CD14-positive monocyte (primary cell): ENCODE measurements around the gene CNFN. TPM values are rescaled to one million over a fixed set of nuclear protein-coding genes. Genes with fewer than 3 reads are reported as not detected.
"Not testable (repeated sequence)": the region's sequence is repeated elsewhere in the genome, so short reads cannot be mapped to it uniquely, and the experiment has no call there.

Experiments
- DNase-seq, 3 donors: peaks; one replicate each; pipeline ENCODE4 v3.0.0-alpha.2; 2011 to 2022
- H2AFZ ChIP-seq: 2 replicates; pipeline ENCODE4 v1.6.0; 2012; ENCODE audit warnings: mild to moderate bottlenecking, low read depth, low read length, inconsistent platforms; ENCODE audit not compliant: insufficient read depth, poor library complexity, severe bottlenecking
- H3K27ac ChIP-seq, 2 donors: 1 replicate in 1 of 2; 2 replicates in 1 of 2; pipeline ENCODE4 v1.5.1; 2012 to 2013; ENCODE audit warnings: low read length in 2 of 2, control low read depth in 1 of 2, inconsistent platforms in 1 of 2, low read depth in 1 of 2, mild to moderate bottlenecking in 1 of 2
- H3K27me3 ChIP-seq, 2 donors: one replicate each; pipeline versions ENCODE4 v1.6.0 to v1.6.1; 2011 to 2013; ENCODE audit warnings: low read length in 2 of 2; ENCODE audit not compliant: control insufficient read depth in 2 of 2, insufficient read depth in 2 of 2
- H3K36me3 ChIP-seq, 2 donors: replicated peaks in 1 of 2; 1 replicate in 1 of 2; 2 replicates in 1 of 2; pipeline versions ENCODE4 v1.5.1 to v1.6.1; 2012 to 2013; ENCODE audit warnings: low read length in 2 of 2, control low read depth in 1 of 2, inconsistent platforms in 1 of 2, mild to moderate bottlenecking in 1 of 2; ENCODE audit not compliant: insufficient read depth in 2 of 2, control insufficient read depth in 1 of 2
- H3K4me1 ChIP-seq, 2 donors: 1 replicate in 1 of 2; 2 replicates in 1 of 2; pipeline versions ENCODE4 v1.5.1 to v1.6.1; 2012 to 2013; ENCODE audit warnings: low read length in 2 of 2, control low read depth in 1 of 2, inconsistent platforms in 1 of 2, mild to moderate bottlenecking in 1 of 2, moderate library complexity in 1 of 2; ENCODE audit not compliant: insufficient read depth in 2 of 2, control insufficient read depth in 1 of 2
- H3K4me2 ChIP-seq: replicated peaks from 2 replicates; pipeline ENCODE3; 2012; ENCODE audit warnings: low read length, moderate library complexity, mild to moderate bottlenecking; ENCODE audit not compliant: poor library complexity, severe bottlenecking; ENCODE audit errors: extremely low read depth
- H3K4me3 ChIP-seq, 3 experiments: fragments of 200-600 bp in 1 of 3; sonication (generic) in 1 of 3; replicated peaks in 1 of 3; 1 replicate in 2 of 3; 2 replicates in 1 of 3; pipeline ENCODE4 v1.5.1; 2011 to 2013; ENCODE audit warnings: low read length in 3 of 3, mild to moderate bottlenecking in 3 of 3, control low read depth in 2 of 3, low read depth in 2 of 3, inconsistent platforms in 1 of 3, moderate library complexity in 1 of 3
- H3K79me2 ChIP-seq: 2 replicates; pipeline ENCODE4 v1.6.0; 2012; ENCODE audit warnings: mild to moderate bottlenecking, control low read depth, inconsistent platforms, low read length, moderate library complexity; ENCODE audit not compliant: insufficient read depth
- H3K9ac ChIP-seq: 2 replicates; pipeline ENCODE4 v1.6.0; 2017; ENCODE audit warnings: low read length, mild to moderate bottlenecking; ENCODE audit not compliant: insufficient read depth, poor library complexity, severe bottlenecking
- H3K9me3 ChIP-seq, 2 donors: replicated peaks in 1 of 2; 1 replicate in 1 of 2; 2 replicates in 1 of 2; pipeline versions ENCODE4 v1.5.1 to v1.6.1; 2012 to 2013; ENCODE audit warnings: low read length in 2 of 2, control low read depth in 1 of 2; ENCODE audit not compliant: control insufficient read depth in 1 of 2, insufficient read depth in 1 of 2
- H4K20me1 ChIP-seq: 2 replicates; pipeline ENCODE4 v1.6.0; 2012; ENCODE audit warnings: mild to moderate bottlenecking, low read length, control low read depth, moderate library complexity; ENCODE audit not compliant: insufficient read depth
- H3K27ac Mint-ChIP-seq, 7 donors: one replicate each; pipeline ENCODE4 v1.8.0; 2020; ENCODE audit warnings: mild to moderate bottlenecking in 7 of 7, mixed read lengths in 7 of 7, moderate library complexity in 6 of 7, inconsistent platforms in 2 of 7
- H3K27me3 Mint-ChIP-seq, 3 donors: one replicate each; pipeline ENCODE4 v1.8.0; 2021 to 2022; ENCODE audit warnings: low read depth in 3 of 3, mild to moderate bottlenecking in 3 of 3, mixed read lengths in 3 of 3, moderate library complexity in 3 of 3, inconsistent platforms in 1 of 3
- H3K36me3 Mint-ChIP-seq, 2 donors: one replicate each; pipeline ENCODE4 v1.8.0; 2020; ENCODE audit warnings: mixed read lengths in 2 of 2, inconsistent platforms in 1 of 2, mild to moderate bottlenecking in 1 of 2
- H3K4me1 Mint-ChIP-seq: one replicate; pipeline ENCODE4 v1.8.0; 2020; ENCODE audit warnings: mild to moderate bottlenecking, mixed read lengths
- H3K4me3 Mint-ChIP-seq, 2 donors: one replicate each; pipeline ENCODE4 v1.8.0; 2020; ENCODE audit warnings: mild to moderate bottlenecking in 2 of 2, mixed read lengths in 2 of 2, moderate library complexity in 1 of 2
- H3K9me3 Mint-ChIP-seq, 7 donors: one replicate each; pipeline ENCODE4 v1.8.0; 2020 to 2022; ENCODE audit warnings: mixed read lengths in 7 of 7, mild to moderate bottlenecking in 6 of 7, moderate library complexity in 6 of 7, inconsistent platforms in 2 of 7
- CTCF ChIP-seq: fragments of 200-600 bp; IDR thresholded peaks from one replicate; pipeline ENCODE4 v1.8.0; 2022; ENCODE audit warnings: antibody characterized with exemption, mild to moderate bottlenecking
- WGBS: methylation state at CpG from one replicate; pipeline ENCODE4 v1.1.5; 2013; ENCODE audit warnings: missing lambda C conversion rate; ENCODE audit not compliant: insufficient coverage; 5-methylcytosine and 5-hydroxymethylcytosine counted together
- intact Hi-C, 2 donors: fragments of 100-400 bp; cut with micrococcal nuclease; formaldehyde crosslinking; loops; one replicate each; pipeline versions ENCODE4 v1.15.0 to v1.15.1; 2023
- polyA plus RNA-seq, 3 donors: library from polyadenylated mRNA; depleted of rRNA in 1 of 3; unstranded in 2 of 3; stranded (reverse) in 1 of 3; fragments of 300-500 nt in 2 of 3; fragments of >200 nt in 1 of 3; fragmentation: Illumina TruSeq in 2 of 3; gene quantifications; 1 replicate in 2 of 3; 2 replicates in 1 of 3; pipeline ENCODE4 v1.2.3, GENCODE V29; 2012 to 2021

CNFN gene
- polyA plus RNA-seq, 3 donors = 0.64 to 6.4 (median 3.4) TPM

GRCh38 chr19:42343344-42344110, 46.6 kb downstream of the CNFN start:
- H3K79me2 ChIP-seq = no peaks in the 10 kb centered on the region
- no peak overlapping the region for H3K27ac Mint-ChIP-seq
- 98% methylated on average over 16 of the region's 17 CpGs for WGBS

GRCh38 chr19:42339922-42340321, 50.2 kb downstream of the CNFN start:
- H3K27me3 ChIP-seq, DNase-seq, H3K9me3 ChIP-seq, H3K4me1 ChIP-seq, H3K27ac ChIP-seq, H4K20me1 ChIP-seq, H2AFZ ChIP-seq, H3K4me3 Mint-ChIP-seq, H3K79me2 ChIP-seq, H3K4me2 ChIP-seq, intact Hi-C loops, H3K9ac ChIP-seq, H3K27ac Mint-ChIP-seq, H3K9me3 Mint-ChIP-seq, H3K27me3 Mint-ChIP-seq, H3K4me3 ChIP-seq, H3K4me1 Mint-ChIP-seq: not testable (repeated sequence)
- peaks cover 5 to 13% of the 10 kb centered on the region in 2 donors for H3K36me3 ChIP-seq
- H3K36me3 Mint-ChIP-seq = peaks cover 9 to 14% of the 10 kb centered on the region in 2 donors
- WGBS = 100% methylated on average over 1 of the region's 4 CpGs

More at GRCh38 chr19:42343344-42344110, 46.6 kb downstream of the CNFN start:
- Histone ChIP-seq H3K4me1 (peaks cover 15 to 18% of the 10 kb centered on the region in 2 donors), H3K36me3 (peaks cover 0 to 4% of the 10 kb centered on the region in 2 donors), H4K20me1 (no peaks in the 10 kb centered on the region), H3K27ac (no peak overlapping the region), H3K4me2 (no peak overlapping the region), H3K4me3 (no peak overlapping the region), H2AFZ (no peak overlapping the region), H3K9me3 (no peaks in the 10 kb centered on the region), H3K9ac (no peak overlapping the region), H3K27me3 (no peaks in the 10 kb centered on the region)
- Mint-ChIP-seq H3K27me3 (peaks cover 0 to 3% (median 0%) of the 10 kb centered on the region in 3 donors), H3K36me3 (peaks cover 13 to 16% of the 10 kb centered on the region in 2 donors), H3K4me1 (peaks cover 19% of the 10 kb centered on the region), H3K4me3 (no peak overlapping the region), H3K9me3 (no peaks in the 10 kb centered on the region)
- intact Hi-C loops = no loop called here
- no peak for DNase-seq
- TF ChIP-seq CTCF = no peak

GRCh38 chr19:42339126-42339860, 50.8 kb downstream of the CNFN start:
- H3K36me3 Mint-ChIP-seq, H3K9me3 ChIP-seq, DNase-seq, H2AFZ ChIP-seq, H3K27me3 Mint-ChIP-seq, H3K27ac ChIP-seq, H3K27ac Mint-ChIP-seq, intact Hi-C loops, H4K20me1 ChIP-seq, H3K4me3 ChIP-seq, H3K4me2 ChIP-seq, H3K27me3 ChIP-seq, H3K9ac ChIP-seq, H3K9me3 Mint-ChIP-seq, H3K4me1 ChIP-seq, H3K79me2 ChIP-seq, H3K4me3 Mint-ChIP-seq, H3K4me1 Mint-ChIP-seq: not testable (repeated sequence)
- WGBS = 100% methylated on average over 2 of the region's 7 CpGs
- peaks cover 5 to 13% of the 10 kb centered on the region in 2 donors for H3K36me3 ChIP-seq
